GM12875 (cell line): ENCODE data around the gene PCGF2.
A peak's percentile ranks its signal among the peaks of the same experiment; 100 is the strongest.
"Not testable (repeated sequence)": the region's sequence is repeated elsewhere in the genome, so short reads cannot be mapped to it uniquely, and the experiment has no call there.

Experiments used
- H3K4me3 ChIP-seq: one replicate; pipeline ENCODE4 v1.5.1; 2011; ENCODE audit warnings: low read depth, low read length, control low read depth
- TF ChIP-seq, protein P1 (sequence below): IDR thresholded peaks from 2 replicates; pipeline ENCODE4 v1.5.1; 2011; ENCODE audit warnings: low read depth, mild to moderate bottlenecking, control low read depth, inconsistent platforms, low read length, moderate library complexity, borderline replicate concordance; ENCODE audit not compliant: insufficient read depth

The PCGF2 gene

DNA sequence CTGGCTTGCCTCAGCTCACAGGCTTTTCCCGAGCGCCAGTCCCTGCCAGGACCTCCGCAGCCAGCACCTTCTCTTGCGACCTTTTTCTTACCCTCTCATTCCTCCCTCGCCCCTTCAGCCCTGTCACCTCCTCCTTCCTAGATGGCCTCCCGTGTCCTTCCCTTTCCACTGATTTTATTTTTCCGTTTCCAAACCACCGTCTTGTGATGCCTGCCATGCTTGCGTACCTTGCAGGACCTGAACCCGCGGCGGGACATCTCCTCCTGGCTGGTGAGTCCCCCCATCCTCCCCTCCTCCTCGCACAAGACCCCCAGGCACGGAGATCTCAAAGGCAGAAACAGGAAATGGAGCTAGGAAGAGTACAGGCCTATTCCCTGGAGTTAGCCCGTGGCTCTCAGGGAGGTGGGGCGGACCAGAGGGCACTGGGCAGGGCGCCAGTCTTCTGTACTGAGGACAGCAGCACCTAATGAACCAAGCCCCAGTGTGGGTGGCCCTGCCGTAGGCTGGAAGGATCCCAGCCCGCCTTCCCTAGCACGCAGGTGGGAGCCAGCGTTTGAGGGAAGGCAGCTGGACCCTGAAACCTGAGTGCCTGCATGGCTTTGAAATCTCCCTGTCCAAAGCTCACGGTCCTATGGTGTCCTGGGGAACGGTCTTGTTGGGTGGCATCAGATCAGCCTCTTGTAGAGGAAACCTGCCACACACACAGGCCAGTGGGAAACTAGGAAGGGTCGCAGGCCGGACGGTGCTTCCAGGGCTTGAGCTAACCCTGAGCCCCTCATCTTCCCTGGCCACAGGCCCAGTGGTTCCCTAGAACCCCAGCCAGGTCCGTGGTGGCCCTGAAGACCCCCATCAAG lies 17.4 kb downstream of the PCGF2 start:
- TF ChIP-seq, protein P1, sequence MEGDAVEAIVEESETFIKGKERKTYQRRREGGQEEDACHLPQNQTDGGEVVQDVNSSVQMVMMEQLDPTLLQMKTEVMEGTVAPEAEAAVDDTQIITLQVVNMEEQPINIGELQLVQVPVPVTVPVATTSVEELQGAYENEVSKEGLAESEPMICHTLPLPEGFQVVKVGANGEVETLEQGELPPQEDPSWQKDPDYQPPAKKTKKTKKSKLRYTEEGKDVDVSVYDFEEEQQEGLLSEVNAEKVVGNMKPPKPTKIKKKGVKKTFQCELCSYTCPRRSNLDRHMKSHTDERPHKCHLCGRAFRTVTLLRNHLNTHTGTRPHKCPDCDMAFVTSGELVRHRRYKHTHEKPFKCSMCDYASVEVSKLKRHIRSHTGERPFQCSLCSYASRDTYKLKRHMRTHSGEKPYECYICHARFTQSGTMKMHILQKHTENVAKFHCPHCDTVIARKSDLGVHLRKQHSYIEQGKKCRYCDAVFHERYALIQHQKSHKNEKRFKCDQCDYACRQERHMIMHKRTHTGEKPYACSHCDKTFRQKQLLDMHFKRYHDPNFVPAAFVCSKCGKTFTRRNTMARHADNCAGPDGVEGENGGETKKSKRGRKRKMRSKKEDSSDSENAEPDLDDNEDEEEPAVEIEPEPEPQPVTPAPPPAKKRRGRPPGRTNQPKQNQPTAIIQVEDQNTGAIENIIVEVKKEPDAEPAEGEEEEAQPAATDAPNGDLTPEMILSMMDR: no peak
- H3K4me3 ChIP-seq: peak overlapping the region; percentile 61

DNA sequence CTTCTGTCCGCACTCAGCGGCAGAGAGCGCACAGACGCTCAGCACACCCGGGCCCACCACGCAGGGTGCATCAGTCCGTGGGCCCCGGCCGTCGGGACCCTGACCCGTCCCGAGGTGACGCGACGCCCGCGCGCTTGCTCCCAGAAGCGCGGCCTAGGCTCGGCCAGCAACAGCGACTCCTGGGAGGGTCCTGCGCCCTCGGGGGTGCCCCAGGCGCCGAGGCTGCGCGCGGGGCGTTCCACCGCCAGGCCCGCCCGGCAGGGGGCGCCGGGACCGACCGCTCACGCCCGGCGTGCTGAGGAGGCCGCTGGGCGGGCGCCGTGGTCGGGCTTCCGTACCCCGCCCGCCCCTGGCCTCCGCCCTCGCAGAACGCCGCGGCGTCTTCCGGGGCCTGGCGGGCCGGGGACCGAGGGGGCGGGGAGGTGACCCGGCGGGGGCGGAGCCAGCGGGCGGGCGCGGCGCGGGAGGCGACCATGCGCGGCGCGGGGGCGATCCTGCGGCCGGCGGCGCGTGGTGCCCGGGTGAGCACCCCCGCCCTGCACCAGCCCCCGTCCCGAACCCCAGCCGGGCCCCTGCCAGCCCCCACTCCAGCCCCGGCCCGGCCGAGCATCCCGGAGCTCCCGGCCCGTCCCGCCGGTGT lies 18.1 kb downstream of the PCGF2 start, which contains the start of gene CISD3:
Gene CISD3, plus strand, starts transcription at position 456 of the 640 bp plus-strand sequence. Its CDS starts 18 bp downstream, at position 474.
- TF ChIP-seq, protein P1: peak; percentile 92
- H3K4me3 ChIP-seq: peak within 1 kb of the TSS; percentile 61

DNA sequence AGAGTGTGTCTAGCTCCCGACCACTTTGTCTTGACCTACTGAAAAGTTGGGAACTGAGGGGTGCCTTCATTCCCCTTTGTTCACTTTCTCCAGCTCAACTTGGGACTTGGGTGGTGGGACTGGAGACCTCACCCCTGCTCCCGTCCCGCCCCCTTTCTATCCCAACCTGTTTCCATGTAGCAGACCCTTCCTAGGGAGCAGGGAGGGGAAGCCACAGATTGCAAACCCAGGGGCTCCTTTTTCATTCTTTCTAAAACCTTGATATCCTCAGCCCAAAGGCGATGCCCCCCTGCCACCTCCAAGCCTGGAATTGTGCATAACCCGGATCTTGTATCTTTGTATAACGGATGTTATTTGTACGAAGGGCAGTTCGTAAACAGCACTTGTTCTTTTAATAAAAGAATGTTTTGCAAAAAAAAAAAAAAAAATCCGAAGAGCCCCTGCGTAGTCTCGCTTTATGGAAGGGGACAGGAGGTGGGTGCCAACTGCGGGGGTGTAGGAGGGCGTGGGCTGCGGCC lies 18.7 kb downstream of the PCGF2 start:
- peak overlapping the region; percentile 51 for H3K4me3 ChIP-seq

DNA sequence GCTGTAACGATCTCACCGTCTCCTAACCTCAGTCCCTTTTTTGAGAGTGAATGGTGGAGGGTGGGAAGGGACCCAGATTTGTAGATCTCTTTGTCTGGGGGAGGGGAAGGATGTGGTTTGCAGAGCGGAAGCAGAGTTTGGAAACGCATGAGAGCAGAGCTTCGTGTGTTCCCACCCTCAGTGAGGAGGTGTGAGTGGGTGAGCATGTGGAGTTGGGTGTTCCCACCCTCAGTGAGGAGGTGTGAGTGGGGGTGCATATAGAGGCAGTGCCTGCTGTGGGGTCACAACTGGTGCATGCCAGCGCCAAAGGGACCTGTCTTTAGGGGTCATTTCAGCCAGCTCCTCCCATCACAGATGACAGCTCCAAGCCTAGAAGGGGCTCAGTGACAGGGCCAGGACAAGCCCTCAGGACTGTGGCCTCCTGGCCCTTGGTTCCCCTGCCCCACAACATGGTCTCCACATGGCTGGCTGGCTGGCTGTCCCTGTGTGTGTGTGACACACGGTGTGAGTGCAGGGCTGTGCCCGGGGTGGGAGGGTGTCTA lies 19.8 kb downstream of the PCGF2 start:
- H3K4me3 ChIP-seq: no peak overlapping the region
- TF ChIP-seq, protein P1: no peak

More for the DNA sequence above, 18.7 kb downstream of the PCGF2 start:
- TF ChIP-seq, protein P1: no peak

DNA sequence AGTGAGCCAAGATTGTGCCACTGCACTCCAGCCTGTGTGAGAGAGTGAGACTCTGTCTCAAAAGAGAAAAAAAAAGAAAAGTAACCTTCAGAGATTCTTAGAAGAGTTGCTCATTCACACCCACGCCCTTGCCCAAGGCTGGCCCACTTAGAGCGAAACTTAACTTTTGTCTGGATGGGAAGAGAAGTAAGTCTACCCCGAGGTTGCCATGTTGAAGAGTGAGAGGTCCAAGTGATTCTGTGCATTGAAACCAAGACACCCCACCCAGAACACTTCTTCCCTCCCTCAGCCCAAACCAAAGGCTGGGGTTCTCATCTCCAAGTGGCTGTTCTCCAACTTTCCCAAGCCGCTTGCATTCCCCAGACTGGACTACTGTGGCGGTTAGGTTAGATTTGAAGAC lies 20.4 kb downstream of the PCGF2 start:
- no peak overlapping the region for H3K4me3 ChIP-seq

DNA sequence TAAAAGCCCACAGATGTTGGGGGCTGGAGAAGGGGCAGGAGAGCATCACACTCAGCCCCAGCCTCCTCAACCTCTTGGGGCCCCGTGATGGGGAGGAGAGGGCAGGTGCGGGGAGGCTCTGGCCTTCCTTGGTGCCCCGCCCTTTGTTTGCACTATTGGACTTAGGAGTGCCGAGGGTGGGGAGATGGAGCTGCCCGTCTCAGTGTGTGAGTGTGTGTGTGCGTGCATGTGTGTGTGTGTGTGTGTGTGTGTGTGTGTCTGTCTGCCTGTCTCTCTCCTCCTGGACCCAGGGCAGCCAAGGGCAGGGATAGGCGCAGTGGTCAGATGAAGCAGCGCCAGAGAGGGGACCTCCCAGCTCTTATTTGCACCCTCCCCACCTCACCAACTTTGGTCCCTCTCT lies 22.0 kb downstream of the PCGF2 start:
- H3K4me3 ChIP-seq: not testable (repeated sequence)

More for the DNA sequence above, 20.4 kb downstream of the PCGF2 start:
- TF ChIP-seq, protein P1: no peak

DNA sequence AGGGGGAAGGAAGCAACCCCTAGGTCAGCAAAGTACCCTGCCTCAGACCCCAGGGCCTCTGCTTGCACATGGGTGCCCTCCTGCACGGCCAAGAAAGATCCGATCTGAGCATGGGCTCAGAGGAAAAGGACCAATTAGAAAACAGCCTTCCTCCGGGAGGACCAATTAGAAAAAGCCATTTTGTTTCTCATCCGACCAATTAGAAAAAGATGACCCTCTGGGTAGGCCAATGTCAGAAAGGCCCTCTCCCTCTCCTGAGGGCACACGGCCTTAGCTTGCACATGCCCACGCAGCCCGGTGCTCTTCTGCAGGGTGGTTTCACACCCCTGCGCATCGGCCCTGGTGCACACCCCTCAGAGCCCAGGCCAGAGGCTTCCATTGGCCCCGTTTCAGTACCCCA lies 23.1 kb downstream of the PCGF2 start:
- H3K4me3 ChIP-seq: no peak overlapping the region
- TF ChIP-seq, protein P1: no peak
